ENCODE data around the gene PSMB8. TPM values are rescaled to one million over a fixed set of nuclear protein-coding genes. Genes with fewer than 3 reads are reported as not detected.

The PSMB8 gene
- total RNA-seq, 1 experiment from 2014 or later = 212 TPM

DNA sequence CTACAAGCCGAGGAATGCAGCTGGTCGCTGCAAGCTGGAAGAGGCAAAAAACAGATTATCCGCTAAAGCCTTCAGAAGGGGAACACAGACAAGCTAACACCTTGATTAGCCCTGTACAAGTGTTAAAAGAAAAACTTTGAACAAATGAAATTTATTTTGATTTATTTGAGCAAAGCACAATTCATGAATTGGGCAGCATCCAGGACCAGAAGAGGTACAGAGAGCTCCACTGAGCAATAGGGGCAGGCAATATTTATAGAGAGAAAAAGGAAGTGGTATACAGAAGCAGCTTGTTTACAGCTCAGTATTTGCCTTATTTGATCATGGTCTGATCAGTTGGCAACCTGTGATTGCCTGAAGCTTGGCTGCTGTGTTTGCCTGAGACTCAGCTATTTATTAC lies 44.7 kb downstream of the PSMB8 start:
- DNase-seq (ENCODE audit: low spot score) = no peak

DNA sequence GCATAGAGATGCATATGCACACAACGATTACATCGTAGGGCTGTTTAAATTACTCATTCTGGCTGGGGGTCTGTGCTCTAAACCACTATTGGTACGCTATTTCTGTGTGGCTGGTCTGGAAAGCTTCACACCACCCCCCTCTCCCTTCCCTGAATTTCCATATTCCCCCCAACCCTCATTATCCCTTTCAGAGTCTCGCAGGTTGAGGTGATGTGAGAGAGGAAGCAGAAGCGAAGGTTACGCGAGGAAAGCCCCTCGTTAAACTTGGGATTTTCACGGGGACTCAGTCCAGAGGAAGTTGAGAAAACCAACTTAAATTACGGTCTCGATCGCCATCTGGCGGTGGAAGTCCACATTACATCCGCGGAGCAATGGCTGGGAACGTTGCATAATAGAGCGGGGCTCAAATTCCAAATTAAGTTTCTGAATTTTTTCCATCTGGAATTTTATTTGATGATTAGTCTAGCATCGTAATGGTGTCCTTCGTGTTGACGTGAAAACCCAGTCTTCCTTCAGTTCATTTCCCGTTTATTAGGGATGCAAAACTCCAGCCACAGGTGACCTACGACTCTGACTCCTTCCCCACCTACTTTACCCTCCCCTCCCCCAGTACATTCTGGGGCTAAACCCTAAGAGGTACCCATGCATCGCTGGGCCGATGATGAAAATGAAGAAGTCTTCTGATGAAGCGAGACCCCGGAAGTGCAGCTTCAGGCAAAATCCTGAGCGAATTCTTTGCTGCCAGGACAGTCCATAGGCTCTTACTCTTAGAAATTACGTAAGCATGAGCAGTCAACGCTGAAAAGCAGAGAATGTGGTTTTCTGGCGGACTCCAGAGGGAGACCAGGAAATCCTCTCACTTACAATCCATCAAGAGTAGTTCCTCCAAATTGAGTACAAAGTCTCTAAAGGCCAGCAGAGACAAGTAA lies 46.7 kb downstream of the PSMB8 start:
- DNase-seq (ENCODE audit: low spot score) = peak; percentile 57

- no peak for DNase-seq (ENCODE audit: low spot score)
Measured at GRCh38 chr6:32794510-32794909, 49.3 kb downstream of the PSMB8 start.

GRCh38 chr6:32792901-32793435 lies 50.9 kb downstream of the PSMB8 start:
- no peak for DNase-seq (ENCODE audit: low spot score)

Other genes starting within 250 kb of the PSMB8 start
- gene HLA-DQA1, start 206.6 kb downstream of the PSMB8 start, total RNA-seq (2014; rRNA removed; shearing (Covaris generic)) = not detected in 2 replicates
- not detected in 2 replicates for gene HLA-DQB1, start 177.4 kb downstream of the PSMB8 start, total RNA-seq (2014; rRNA removed; shearing (Covaris generic))
- gene HLA-DQA2, start 102.7 kb downstream of the PSMB8 start, total RNA-seq (2014; rRNA removed; shearing (Covaris generic)) = not detected in 2 replicates
- not detected in 2 replicates for gene HLA-DQB2, start 80.5 kb downstream of the PSMB8 start, total RNA-seq (2014; rRNA removed; shearing (Covaris generic))
- gene HLA-DOB, start 27.0 kb downstream of the PSMB8 start, total RNA-seq (2014; rRNA removed; shearing (Covaris generic)) = not detected in 2 replicates
- gene TAP2, start 5.3 kb downstream of the PSMB8 start, total RNA-seq (2014; rRNA removed; shearing (Covaris generic)) = 27.4 and 29.8 TPM in 2 replicates
- gene TAP1, start 9.7 kb upstream of the PSMB8 start, total RNA-seq (2014; rRNA removed; shearing (Covaris generic)) = 60.9 and 66.1 TPM in 2 replicates
- gene PSMB9, start 10.1 kb upstream of the PSMB8 start, total RNA-seq (2014; rRNA removed; shearing (Covaris generic)) = 120 and 150 TPM in 2 replicates
- 4.5 and 4.6 TPM in 2 replicates for gene HLA-DMB, start 97.0 kb upstream of the PSMB8 start, total RNA-seq (2014; rRNA removed; shearing (Covaris generic))
- 10.3 and 13.0 TPM in 2 replicates for gene HLA-DMA, start 109.0 kb upstream of the PSMB8 start, total RNA-seq (2014; rRNA removed; shearing (Covaris generic))
- gene BRD2, start 124.5 kb upstream of the PSMB8 start, total RNA-seq (2014; rRNA removed; shearing (Covaris generic)) = 52.2 and 57.6 TPM in 2 replicates
- gene HLA-DOA, start 165.5 kb upstream of the PSMB8 start, total RNA-seq (2014; rRNA removed; shearing (Covaris generic)) = 0.14 TPM in 1 of 2 replicates, not detected in the other
- 5.2 and 5.4 TPM in 2 replicates for gene HLA-DPA1, start 229.6 kb upstream of the PSMB8 start, total RNA-seq (2014; rRNA removed; shearing (Covaris generic))
- gene HLA-DPB1, start 231.9 kb upstream of the PSMB8 start, total RNA-seq (2014; rRNA removed; shearing (Covaris generic)) = 25.4 and 47.3 TPM in 2 replicates